Neural progenitor cell (in vitro differentiated cells): ENCODE results near the gene DPH3.

Experiments used
- EZH2 ChIP-seq: fragments of 200-600 bp; sonication (generic); IDR thresholded peaks from 2 replicates; pipeline ENCODE4 v1.6.1; 2017; ENCODE audit warnings: antibody characterized with exemption, mild to moderate bottlenecking, moderate library complexity
- TF ChIP-seq, protein P1 (sequence below): fragments of 200-600 bp; sonication (generic); IDR thresholded peaks from 2 replicates; pipeline ENCODE4 v1.5.1; 2017; ENCODE audit warnings: antibody characterized with exemption, mild to moderate bottlenecking

DNA sequence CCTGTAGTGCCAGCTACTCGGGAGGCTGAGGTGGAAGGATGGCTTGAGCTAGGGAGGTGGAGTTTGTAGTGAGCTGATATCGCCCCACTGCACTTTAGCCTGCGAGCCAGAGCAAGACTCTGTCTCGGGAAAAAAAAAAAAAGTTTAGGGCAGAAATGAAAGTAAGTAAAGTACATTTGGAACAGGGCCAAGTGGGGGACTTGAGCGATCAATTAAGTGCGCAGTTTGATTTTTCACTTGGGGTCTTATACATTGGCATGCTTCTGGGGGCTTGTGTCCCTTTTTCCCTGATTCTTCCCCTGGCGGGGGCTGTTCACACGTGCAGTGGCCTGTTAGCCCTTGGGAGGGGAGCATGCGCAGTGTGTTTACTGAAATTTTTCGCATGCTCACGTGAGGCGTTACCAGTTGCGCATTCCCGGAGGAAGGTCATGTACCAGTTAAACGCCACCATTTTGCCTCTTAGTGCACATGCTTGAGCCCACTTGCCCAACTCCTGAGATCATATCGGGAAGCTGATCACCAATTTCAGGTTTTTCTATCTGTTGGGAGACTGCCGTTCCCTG, 48.3 kb downstream of the DPH3 start:
- TF ChIP-seq, protein P1, sequence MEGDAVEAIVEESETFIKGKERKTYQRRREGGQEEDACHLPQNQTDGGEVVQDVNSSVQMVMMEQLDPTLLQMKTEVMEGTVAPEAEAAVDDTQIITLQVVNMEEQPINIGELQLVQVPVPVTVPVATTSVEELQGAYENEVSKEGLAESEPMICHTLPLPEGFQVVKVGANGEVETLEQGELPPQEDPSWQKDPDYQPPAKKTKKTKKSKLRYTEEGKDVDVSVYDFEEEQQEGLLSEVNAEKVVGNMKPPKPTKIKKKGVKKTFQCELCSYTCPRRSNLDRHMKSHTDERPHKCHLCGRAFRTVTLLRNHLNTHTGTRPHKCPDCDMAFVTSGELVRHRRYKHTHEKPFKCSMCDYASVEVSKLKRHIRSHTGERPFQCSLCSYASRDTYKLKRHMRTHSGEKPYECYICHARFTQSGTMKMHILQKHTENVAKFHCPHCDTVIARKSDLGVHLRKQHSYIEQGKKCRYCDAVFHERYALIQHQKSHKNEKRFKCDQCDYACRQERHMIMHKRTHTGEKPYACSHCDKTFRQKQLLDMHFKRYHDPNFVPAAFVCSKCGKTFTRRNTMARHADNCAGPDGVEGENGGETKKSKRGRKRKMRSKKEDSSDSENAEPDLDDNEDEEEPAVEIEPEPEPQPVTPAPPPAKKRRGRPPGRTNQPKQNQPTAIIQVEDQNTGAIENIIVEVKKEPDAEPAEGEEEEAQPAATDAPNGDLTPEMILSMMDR: no peak
- TF ChIP-seq EZH2: no peak
